Stimulated activated naive CD4-positive, alpha-beta T cell (primary cell): ENCODE results near the gene HEATR9.

Experiments
- DNase-seq, 6 experiments: peaks; one replicate each; lab custom pipeline; 2025; lab: John Stamatoyannopoulos, UW

HEATR9 gene

DNA sequence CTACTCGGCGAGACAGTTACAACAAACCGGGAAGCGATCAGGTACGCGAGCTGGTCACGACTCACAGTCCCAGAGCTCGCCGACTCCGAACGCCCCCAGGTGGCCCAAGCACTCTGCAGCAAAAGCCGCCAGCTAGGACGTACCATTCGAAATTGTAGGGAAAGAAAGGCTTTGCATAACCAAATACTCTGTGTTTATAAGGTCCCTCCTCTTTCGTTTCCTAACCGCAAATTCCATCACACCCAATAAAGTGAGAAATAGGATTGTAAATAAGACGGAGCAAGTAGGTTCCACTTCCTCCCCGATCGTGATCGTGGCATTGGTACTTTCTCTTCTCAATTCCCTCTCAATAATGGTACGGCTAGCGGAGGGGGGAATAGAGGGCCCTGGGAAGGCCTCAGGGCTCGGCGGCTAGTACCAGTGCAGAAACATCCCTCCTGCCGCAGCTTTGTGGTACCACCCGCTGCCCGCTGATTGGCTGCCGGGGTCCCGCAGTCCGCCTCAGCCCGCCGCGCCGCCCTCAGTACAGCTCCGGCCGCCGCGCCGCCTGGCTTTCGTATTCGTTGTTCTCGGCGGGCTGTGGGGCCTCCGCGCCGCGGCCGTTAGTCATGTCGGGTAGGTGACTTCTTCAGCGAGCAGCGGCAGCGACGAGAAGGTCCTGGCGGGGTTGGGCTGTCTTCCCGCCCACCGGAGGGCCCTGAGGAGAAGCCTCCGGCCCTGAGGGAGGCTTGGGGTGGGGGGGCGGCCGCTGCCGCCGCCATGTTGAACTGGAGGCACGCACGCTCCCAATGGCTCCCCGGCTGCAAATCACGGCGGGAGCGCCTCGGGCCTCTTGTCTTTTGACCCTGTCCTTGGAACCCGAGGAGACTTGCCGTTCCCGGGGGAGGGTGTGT lies 59.5 kb downstream of the HEATR9 start, which contains the start of gene TAF15:
Gene TAF15 (plus strand): TSS at position 523 of the 893 bp plus-strand sequence. CDS start 86 bp downstream, at position 609.
- DNase-seq = peak; percentile 91 to 96 (median 95)

DNA sequence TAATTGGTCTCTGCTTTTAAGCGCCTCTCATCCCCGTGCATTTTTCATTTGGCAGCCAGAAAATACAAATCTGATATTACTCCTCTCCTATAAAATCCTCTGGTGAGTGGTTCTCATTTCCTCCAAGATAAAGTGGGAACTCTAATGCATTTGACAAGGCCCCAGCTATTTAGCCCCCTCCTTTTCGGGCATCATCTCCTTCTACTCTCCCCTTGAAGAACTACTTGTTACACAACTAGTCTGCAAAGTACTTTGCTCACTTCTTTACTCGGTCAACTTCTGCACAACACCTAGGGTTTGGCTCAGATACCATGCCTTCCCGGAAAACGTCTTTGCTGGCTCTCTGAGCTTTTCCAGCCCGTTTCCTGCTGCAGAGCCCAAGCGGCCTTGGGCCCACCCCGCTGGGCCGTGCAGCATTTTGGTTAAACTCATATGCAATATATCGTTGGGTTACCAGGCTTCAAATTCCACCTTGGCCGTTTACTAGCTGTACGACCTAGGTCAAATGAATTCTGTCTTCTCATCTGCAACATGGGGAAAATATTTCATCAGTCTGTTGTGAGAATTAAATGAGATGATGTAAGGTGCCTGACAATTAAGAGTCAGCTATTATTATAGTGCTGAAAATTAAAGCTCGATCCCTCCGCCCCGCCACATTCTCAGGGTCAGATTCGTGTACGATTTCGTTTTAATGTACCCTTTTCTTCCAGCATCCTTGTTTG lies 60.3 kb downstream of the HEATR9 start:
- no peak for DNase-seq

DNA sequence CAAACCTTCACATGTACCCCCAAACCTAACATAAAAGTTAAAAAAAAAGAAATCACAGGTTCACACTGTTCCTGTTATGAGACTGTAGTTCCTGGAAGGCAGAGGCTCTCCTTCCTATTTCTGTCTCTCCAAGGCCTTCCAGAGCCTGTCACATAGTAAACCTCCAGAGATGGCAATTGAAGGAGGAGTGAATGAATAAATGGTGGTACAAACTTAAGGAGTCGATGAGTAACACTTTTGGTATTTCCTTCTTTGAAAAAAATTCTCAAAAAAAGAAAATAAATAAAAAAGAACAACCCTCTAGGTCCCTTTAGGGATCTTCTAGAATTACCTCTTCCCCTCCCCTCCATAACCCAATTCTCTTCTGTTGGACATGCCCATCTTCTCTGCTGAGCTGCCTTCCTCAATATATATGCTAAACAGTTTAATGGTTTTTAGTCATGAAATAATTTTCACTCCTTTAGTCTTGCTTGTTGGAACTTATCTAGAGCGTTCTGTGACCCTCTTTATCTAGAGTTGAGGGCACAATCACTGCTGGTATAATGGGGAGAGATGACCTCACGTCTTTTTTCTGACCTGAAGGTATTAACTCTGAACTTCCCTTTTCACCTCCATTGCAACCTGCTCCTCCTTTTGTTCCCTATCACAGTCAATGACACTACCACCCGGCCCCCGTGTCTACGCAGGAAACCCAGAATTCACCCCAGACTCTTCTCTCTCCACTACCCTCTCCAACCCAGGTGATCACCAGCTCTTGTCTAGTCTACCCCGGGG lies 61.1 kb downstream of the HEATR9 start:
- DNase-seq = no peak
